Neural cell (in vitro differentiated cells): ENCODE results near the gene EIF4B. TPM values are rescaled to one million over a fixed set of nuclear protein-coding genes. Genes with fewer than 3 reads are reported as not detected.

Experiments used
- H2AFZ ChIP-seq: fragments of 200-600, 300-800 bp; sonication (generic), shearing (Covaris generic); 2 replicates; pipeline ENCODE4 v1.6.0; 2014; ENCODE audit warnings: low read depth, mild to moderate bottlenecking, antibody characterized with exemption, low read length, moderate library complexity
- H3F3A ChIP-seq: fragments of 200-600 bp; shearing (Covaris generic); 2 replicates; pipeline ENCODE4 v1.6.1; 2016; ENCODE audit warnings: mild to moderate bottlenecking, moderate library complexity, mixed read lengths, antibody characterized with exemption, low read length; ENCODE audit not compliant: insufficient read depth, poor library complexity, severe bottlenecking
- H3K27ac ChIP-seq: fragments of 200-600, 300-800 bp; sonication (generic), shearing (Covaris generic); 2 replicates; pipeline ENCODE4 v1.5.1; 2014; ENCODE audit warnings: mild to moderate bottlenecking, low read length, moderate library complexity
- H3K27me3 ChIP-seq: fragments of 300-800, 200-600 bp; sonication (generic), shearing (Covaris generic); 2 replicates; pipeline ENCODE4 v1.6.0; 2014; ENCODE audit warnings: mild to moderate bottlenecking, low read depth, low read length, moderate library complexity; ENCODE audit not compliant: insufficient read depth
- H3K36me3 ChIP-seq: fragments of 300-800, 200-600 bp; sonication (generic), shearing (Covaris generic); 2 replicates; pipeline ENCODE4 v1.5.1; 2014; ENCODE audit warnings: mild to moderate bottlenecking, antibody characterized with exemption, low read length, moderate library complexity; ENCODE audit not compliant: insufficient read depth
- H3K4me2 ChIP-seq: fragments of 300-800, 200-600 bp; sonication (generic), shearing (Covaris generic); 2 replicates; pipeline ENCODE4 v1.6.0; 2014; ENCODE audit warnings: mild to moderate bottlenecking, low read length
- H3K4me3 ChIP-seq: fragments of 300-800, 200-600 bp; sonication (generic), shearing (Covaris generic); 2 replicates; pipeline ENCODE4 v1.5.1; 2014; ENCODE audit warnings: mild to moderate bottlenecking, low read length, moderate library complexity
- H3K79me2 ChIP-seq: fragments of 200-600 bp; shearing (Covaris generic); replicated peaks from 2 replicates; pipeline ENCODE4 v1.6.0; 2014; ENCODE audit warnings: mild to moderate bottlenecking, low read length, moderate library complexity; ENCODE audit not compliant: insufficient read depth
- H3K9ac ChIP-seq: fragments of 300-800, 200-600 bp; sonication (generic), shearing (Covaris generic); 2 replicates; pipeline ENCODE4 v1.6.1; 2016; ENCODE audit warnings: mild to moderate bottlenecking, low read length, mixed read lengths
- H3K9me2 ChIP-seq: fragments of 200-600 bp; shearing (Covaris generic); 2 replicates; pipeline ENCODE4 v1.6.1; 2016; ENCODE audit warnings: mild to moderate bottlenecking, low read length, mixed read lengths; ENCODE audit not compliant: insufficient read depth
- H3K9me3 ChIP-seq: fragments of 200-600, 300-800 bp; sonication (generic), shearing (Covaris generic); 2 replicates; pipeline ENCODE4 v1.6.1; 2016; ENCODE audit warnings: mild to moderate bottlenecking, mixed run types, low read length, moderate library complexity, mixed read lengths
- H4K20me1 ChIP-seq: fragments of 200-600 bp; shearing (Covaris generic); 2 replicates; pipeline ENCODE4 v1.6.1; 2016; ENCODE audit warnings: mild to moderate bottlenecking, mixed run types; ENCODE audit not compliant: insufficient read depth
- EP300 ChIP-seq: fragments of 450-650 bp; conservative IDR thresholded peaks from 2 replicates; pipeline ENCODE4 v1.6.1; 2014; ENCODE audit warnings: antibody characterized with exemption, mild to moderate bottlenecking, moderate library complexity; ENCODE audit not compliant: poor library complexity, severe bottlenecking
- MXI1 ChIP-seq: fragments of 450-650 bp; conservative IDR thresholded peaks from 2 replicates; pipeline ENCODE4 v1.6.1; 2014; ENCODE audit warnings: antibody characterized with exemption, mild to moderate bottlenecking; ENCODE audit not compliant: poor library complexity, severe bottlenecking
- POLR2AphosphoS5 ChIP-seq: IDR thresholded peaks from 2 replicates; pipeline ENCODE4 v1.6.1; 2012
- RAD21 ChIP-seq: fragments of 450-650 bp; conservative IDR thresholded peaks from 2 replicates; pipeline ENCODE4 v1.6.1; 2014; ENCODE audit warnings: antibody characterized with exemption, mild to moderate bottlenecking, moderate library complexity
- REST ChIP-seq: IDR thresholded peaks from 2 replicates; pipeline ENCODE4 v1.6.1; 2012; ENCODE audit warnings: borderline replicate concordance
- SMC3 ChIP-seq: fragments of 450-650 bp; conservative IDR thresholded peaks from 2 replicates; pipeline ENCODE4 v1.6.1; 2014; ENCODE audit warnings: antibody characterized with exemption, mild to moderate bottlenecking, moderate library complexity; ENCODE audit not compliant: poor library complexity
- polyA plus RNA-seq: library from polyadenylated mRNA; depleted of rRNA; stranded (reverse); fragments of >200 nt; gene quantifications from 2 replicates; pipeline ENCODE4 v1.2.3, GENCODE V29; 2014

The EIF4B gene
- polyA plus RNA-seq, 1 donor from 2014 or later: 333 TPM

GRCh38 chr12:53056296-53056695 lies 50.0 kb downstream of the EIF4B start:
- H3K9ac ChIP-seq: no peak overlapping the region
- TF ChIP-seq POLR2AphosphoS5 (no peak), SMC3 (no peak), REST (no peak), RAD21 (no peak), MXI1 (no peak)
- no peaks in the 10 kb centered on the region for H3K79me2 ChIP-seq
- H3K9me2 ChIP-seq: no peaks in the 10 kb centered on the region
- H2AFZ ChIP-seq: no peak overlapping the region
- H3K4me3 ChIP-seq: no peak overlapping the region
- no peaks in the 10 kb centered on the region for H3F3A ChIP-seq
- no peaks in the 10 kb centered on the region for H3K36me3 ChIP-seq
- no peak overlapping the region for H3K27ac ChIP-seq
- no peaks in the 10 kb centered on the region for H4K20me1 ChIP-seq
- no peak overlapping the region for H3K4me2 ChIP-seq
- H3K27me3 ChIP-seq: no peaks in the 10 kb centered on the region
- H3K9me3 ChIP-seq: no peaks in the 10 kb centered on the region

GRCh38 chr12:53056901-53057300 lies 50.6 kb downstream of the EIF4B start:
- Histone ChIP-seq H3K36me3 (no peaks in the 10 kb centered on the region), H3K4me3 (no peak overlapping the region), H3K9me3 (no peaks in the 10 kb centered on the region), H4K20me1 (no peaks in the 10 kb centered on the region), H3F3A (no peaks in the 10 kb centered on the region), H2AFZ (no peak overlapping the region), H3K27me3 (no peaks in the 10 kb centered on the region), H3K4me2 (no peak overlapping the region), H3K9ac (no peak overlapping the region), H3K79me2 (no peaks in the 10 kb centered on the region), H3K9me2 (no peaks in the 10 kb centered on the region), H3K27ac (no peak overlapping the region)
- TF ChIP-seq RAD21 (no peak), POLR2AphosphoS5 (no peak), EP300 (no peak)

- H3K79me2 ChIP-seq: no peaks in the 10 kb centered on the region
- no peak overlapping the region for H2AFZ ChIP-seq
- H3K9me2 ChIP-seq: no peaks in the 10 kb centered on the region
- no peak overlapping the region for H3K9ac ChIP-seq
- no peak overlapping the region for H3K27ac ChIP-seq
- no peaks in the 10 kb centered on the region for H3K27me3 ChIP-seq
- no peak overlapping the region for H3K4me3 ChIP-seq
- H3K4me2 ChIP-seq: no peak overlapping the region
- TF ChIP-seq SMC3 (no peak), POLR2AphosphoS5 (peak; percentile 4)
- no peaks in the 10 kb centered on the region for H3K9me3 ChIP-seq
- H3K36me3 ChIP-seq: no peaks in the 10 kb centered on the region
- no peaks in the 10 kb centered on the region for H4K20me1 ChIP-seq
- no peaks in the 10 kb centered on the region for H3F3A ChIP-seq
Observed at GRCh38 chr12:53057816-53058500, 51.7 kb downstream of the EIF4B start.
